Measurements from ENCODE around the gene FIS1.
A peak's percentile ranks its signal among the peaks of the same experiment; 100 is the strongest.

The FIS1 gene

DNA sequence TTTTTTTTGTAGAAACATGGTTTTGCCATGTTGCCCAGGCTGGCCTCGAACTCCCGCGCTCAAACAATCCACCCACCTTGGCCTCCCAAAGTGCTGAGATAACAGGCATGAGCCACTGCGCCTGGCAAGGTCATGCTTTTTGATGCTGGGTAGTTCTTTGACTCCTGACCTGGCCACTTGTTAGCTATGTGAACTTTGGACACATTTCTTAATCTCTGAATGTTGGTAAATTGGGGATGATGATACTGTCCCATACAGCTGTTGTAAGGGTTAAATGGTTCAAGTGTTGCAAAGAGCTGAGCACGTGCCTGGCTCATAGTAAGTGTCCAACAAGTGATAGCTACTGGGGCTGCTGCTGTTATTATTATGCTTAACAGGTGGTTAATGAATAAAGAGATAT lies 24.6 kb downstream of the FIS1 start:
- DNase-seq (ENCODE audit: insufficient read length, low spot score), result no peak
- no peak for FAIRE-seq
- no peak for TF ChIP-seq TAF1 (IDR thresholded peaks at IDR 0.05; ENCODE audit: low read depth, low read length)
- no peak for TF ChIP-seq POLR2AphosphoS5 (IDR thresholded peaks at IDR 0.05; ENCODE audit: low read depth, low read length)
- no peak for TF ChIP-seq POLR2A (IDR thresholded peaks at IDR 0.05; ENCODE audit: low read depth, low read length)
- TF ChIP-seq PAX5 (IDR thresholded peaks at IDR 0.05; ENCODE audit: insufficient read depth, low read length, severe bottlenecking), result no peak
- TF ChIP-seq POU2F2 (IDR thresholded peaks at IDR 0.05; ENCODE audit: low read depth, low read length), result no peak
- no peak for TF ChIP-seq SPI1 (IDR thresholded peaks at IDR 0.05; ENCODE audit: low read depth, low read length)

GRCh38 chr7:101218236-101219125 lies 26.4 kb downstream of the FIS1 start:
- DNase-seq (ENCODE audit: insufficient read length, low spot score), result no peak
- peak; percentile 16 for FAIRE-seq
- TF ChIP-seq POLR2A (IDR thresholded peaks at IDR 0.05; ENCODE audit: low read depth, low read length) (no peak), POLR2AphosphoS5 (IDR thresholded peaks at IDR 0.05; ENCODE audit: low read depth, low read length) (no peak), PAX5 (IDR thresholded peaks at IDR 0.05; ENCODE audit: insufficient read depth, low read length, severe bottlenecking) (no peak), POU2F2 (IDR thresholded peaks at IDR 0.05; ENCODE audit: low read depth, low read length) (no peak), SPI1 (IDR thresholded peaks at IDR 0.05; ENCODE audit: low read depth, low read length) (no peak), TAF1 (IDR thresholded peaks at IDR 0.05; ENCODE audit: low read depth, low read length) (no peak)

DNA sequence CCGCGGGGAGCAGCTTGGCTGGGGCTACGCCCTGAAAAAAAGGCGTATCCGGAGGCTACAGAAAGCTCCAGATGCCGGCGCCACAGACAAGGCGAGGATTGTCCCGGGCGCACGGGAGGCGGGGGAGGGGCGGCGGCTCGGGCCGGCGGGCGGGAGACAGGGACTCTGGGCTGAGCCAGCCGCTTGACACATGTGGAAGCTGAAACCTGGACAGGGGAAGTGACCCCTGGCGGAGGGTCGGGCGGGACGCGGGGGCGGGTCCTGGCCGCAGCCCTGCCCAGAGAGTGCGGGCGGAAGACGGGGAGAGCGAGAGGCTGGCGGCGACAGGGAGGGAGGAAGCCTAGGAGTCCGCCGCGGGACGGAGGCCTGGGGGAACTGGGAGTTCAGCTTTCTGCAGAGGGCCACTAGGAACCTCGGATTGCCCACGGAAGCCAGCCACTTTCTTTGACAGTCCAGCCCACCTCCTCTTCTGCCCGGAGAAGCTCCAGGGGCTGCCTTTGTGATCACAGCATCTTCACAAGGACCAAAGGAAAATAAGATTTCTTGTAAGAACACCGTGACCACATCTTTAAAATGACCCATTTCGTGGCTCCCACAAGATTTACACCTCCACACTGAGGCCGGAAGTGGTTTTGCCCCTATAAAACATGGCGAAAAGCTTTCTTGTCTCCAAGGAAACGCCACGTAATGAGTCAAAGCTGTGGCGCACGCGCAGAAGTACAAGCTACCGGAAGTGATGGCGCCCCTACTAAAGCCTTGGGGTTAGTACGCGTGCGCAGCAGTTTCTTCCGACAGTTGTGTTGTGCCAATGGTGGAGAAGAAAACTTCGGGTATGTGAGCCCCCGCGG lies 27.3 kb downstream of the FIS1 start, which contains the start of the genes PLOD3 and ZNHIT1:
Gene PLOD3, minus strand, starts transcription at position 194 of the 848 bp plus-strand sequence. CDS start 307 bp downstream, outside the sequence.
Gene ZNHIT1, plus strand, starts transcription at position 778 of the 848 bp plus-strand sequence. Its CDS starts 31 bp downstream, at position 809.
- DNase-seq (ENCODE audit: insufficient read length, low spot score) (peak; percentile 97), FAIRE-seq (peak; percentile 99)
- peak; percentile 52 for TF ChIP-seq SPI1 (IDR thresholded peaks at IDR 0.05; ENCODE audit: low read depth, low read length)
- no peak for TF ChIP-seq POLR2AphosphoS5 (IDR thresholded peaks at IDR 0.05; ENCODE audit: low read depth, low read length)
- TF ChIP-seq PAX5 (IDR thresholded peaks at IDR 0.05; ENCODE audit: insufficient read depth, low read length, severe bottlenecking), result no peak
- TF ChIP-seq POU2F2 (IDR thresholded peaks at IDR 0.05; ENCODE audit: low read depth, low read length), result no peak
- TF ChIP-seq TAF1 (IDR thresholded peaks at IDR 0.05; ENCODE audit: low read depth, low read length), result no peak
- peak; percentile 39; the same call in 1 of the 2 replicates for TF ChIP-seq POLR2A (IDR thresholded peaks at IDR 0.05; ENCODE audit: low read depth, low read length)

DNA sequence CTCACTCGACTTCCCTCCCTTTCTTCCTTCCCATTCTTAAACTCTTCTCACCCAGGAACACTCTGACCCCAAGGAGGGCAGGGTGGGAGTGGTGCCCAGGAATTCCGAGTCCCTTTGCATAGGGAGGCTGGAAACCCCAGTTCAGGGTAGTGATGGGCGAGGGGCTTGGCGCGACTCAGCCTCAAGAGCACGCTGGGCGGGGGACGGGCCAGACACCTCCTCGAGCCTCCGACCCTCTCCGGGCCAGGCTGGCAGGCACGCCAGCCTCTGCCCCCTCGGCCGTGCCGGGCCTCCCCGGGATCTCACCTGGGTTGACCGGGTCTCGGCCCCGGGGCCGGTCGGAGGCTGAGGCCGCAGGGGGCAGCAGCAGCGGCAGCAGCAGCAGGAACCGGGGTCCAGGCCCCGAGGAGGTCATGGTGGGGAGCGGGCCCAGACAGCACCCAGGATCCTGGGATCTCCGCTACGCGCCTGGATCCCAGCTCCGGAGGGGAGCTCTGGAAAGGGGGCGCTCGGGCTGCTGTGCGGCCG lies 28.0 kb downstream of the FIS1 start:
- no peak for DNase-seq (ENCODE audit: insufficient read length, low spot score)
- peak; percentile 58 for FAIRE-seq
- no peak for TF ChIP-seq POU2F2 (IDR thresholded peaks at IDR 0.05; ENCODE audit: low read depth, low read length)

GRCh38 chr7:101216001-101216859 lies 28.7 kb downstream of the FIS1 start:
- FAIRE-seq (no peak), DNase-seq (ENCODE audit: insufficient read length, low spot score) (no peak)
- TF ChIP-seq TAF1 (IDR thresholded peaks at IDR 0.05; ENCODE audit: low read depth, low read length) (no peak), POU2F2 (IDR thresholded peaks at IDR 0.05; ENCODE audit: low read depth, low read length) (no peak), PAX5 (IDR thresholded peaks at IDR 0.05; ENCODE audit: insufficient read depth, low read length, severe bottlenecking) (no peak), POLR2A (IDR thresholded peaks at IDR 0.05; ENCODE audit: low read depth, low read length) (no peak), SPI1 (IDR thresholded peaks at IDR 0.05; ENCODE audit: low read depth, low read length) (no peak), POLR2AphosphoS5 (IDR thresholded peaks at IDR 0.05; ENCODE audit: low read depth, low read length) (no peak)

DNA sequence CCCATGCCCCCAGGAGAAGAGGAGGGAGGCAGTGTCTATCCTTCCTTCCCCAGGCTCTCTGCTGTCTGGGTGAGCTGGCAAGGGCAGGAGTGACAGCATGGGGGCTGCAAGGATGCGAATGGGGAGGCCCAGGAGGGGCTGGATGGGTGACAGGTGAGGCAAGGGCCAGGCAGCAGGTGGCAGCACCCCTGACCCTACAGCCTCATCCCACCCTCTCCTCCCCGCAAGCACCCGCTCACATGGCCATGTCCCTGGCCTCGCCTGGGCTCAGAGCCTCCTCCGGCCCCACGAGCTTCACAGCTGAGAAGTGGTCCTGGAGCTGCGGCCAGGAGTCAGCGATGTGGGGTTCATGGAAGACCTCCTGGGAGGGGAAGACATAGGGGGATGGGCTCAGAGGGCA lies 32.9 kb downstream of the FIS1 start:
- FAIRE-seq (no peak), DNase-seq (ENCODE audit: insufficient read length, low spot score) (no peak)
- TF ChIP-seq PAX5 (IDR thresholded peaks at IDR 0.05; ENCODE audit: insufficient read depth, low read length, severe bottlenecking), result no peak
- no peak for TF ChIP-seq POLR2A (IDR thresholded peaks at IDR 0.05; ENCODE audit: low read depth, low read length)
- no peak for TF ChIP-seq POLR2AphosphoS5 (IDR thresholded peaks at IDR 0.05; ENCODE audit: low read depth, low read length)
- no peak for TF ChIP-seq SPI1 (IDR thresholded peaks at IDR 0.05; ENCODE audit: low read depth, low read length)
- TF ChIP-seq TAF1 (IDR thresholded peaks at IDR 0.05; ENCODE audit: low read depth, low read length), result no peak
- TF ChIP-seq POU2F2 (IDR thresholded peaks at IDR 0.05; ENCODE audit: low read depth, low read length), result no peak

DNA sequence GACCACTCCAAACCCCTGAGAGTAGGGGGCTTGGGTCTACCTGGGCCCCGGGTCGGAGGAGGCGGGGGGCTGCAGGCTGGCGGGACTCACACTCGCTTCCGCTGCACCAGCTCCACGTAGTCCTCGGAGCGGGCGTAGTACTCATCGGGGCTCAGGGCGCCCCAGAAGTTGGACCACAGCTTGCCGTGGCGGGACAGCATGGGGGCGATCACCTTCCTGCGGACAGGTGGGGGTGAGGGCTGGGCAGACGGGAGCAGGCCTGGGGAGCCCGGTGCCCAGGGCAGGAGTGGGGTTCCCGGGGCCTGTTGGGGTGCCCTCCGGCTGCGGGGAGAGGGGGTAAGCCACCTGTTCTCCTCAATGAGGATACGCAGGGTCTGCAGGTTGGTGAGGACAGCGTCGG lies 33.4 kb downstream of the FIS1 start:
- no peak for TF ChIP-seq POLR2A (IDR thresholded peaks at IDR 0.05; ENCODE audit: low read depth, low read length)
- no peak for TF ChIP-seq POLR2AphosphoS5 (IDR thresholded peaks at IDR 0.05; ENCODE audit: low read depth, low read length)
- TF ChIP-seq SPI1 (IDR thresholded peaks at IDR 0.05; ENCODE audit: low read depth, low read length), result no peak
- no peak for TF ChIP-seq TAF1 (IDR thresholded peaks at IDR 0.05; ENCODE audit: low read depth, low read length)
- no peak for TF ChIP-seq POU2F2 (IDR thresholded peaks at IDR 0.05; ENCODE audit: low read depth, low read length)
- no peak for TF ChIP-seq PAX5 (IDR thresholded peaks at IDR 0.05; ENCODE audit: insufficient read depth, low read length, severe bottlenecking)
- no peak for DNase-seq (ENCODE audit: insufficient read length, low spot score)
- no peak for FAIRE-seq

DNA sequence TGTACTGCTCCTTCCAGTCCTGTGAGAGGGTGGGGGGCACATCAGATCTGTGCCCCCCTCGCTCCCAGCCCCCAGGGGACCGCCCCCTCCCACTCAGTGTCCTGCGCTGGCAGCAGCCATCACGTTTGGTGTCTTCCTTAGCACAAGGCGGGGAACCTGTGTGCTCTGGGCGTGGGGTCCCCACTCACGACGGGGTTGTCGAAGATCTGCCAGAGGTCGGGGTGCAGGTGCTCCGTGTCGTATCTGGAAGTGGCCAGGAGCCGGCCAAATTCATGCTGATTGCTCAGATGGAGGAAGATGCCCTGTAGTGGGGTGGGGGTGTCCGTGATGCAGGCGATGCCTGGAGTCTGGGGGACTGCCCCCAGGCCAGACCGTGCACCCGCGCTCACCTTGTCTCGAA lies 34.7 kb downstream of the FIS1 start:
- no peak for TF ChIP-seq POLR2AphosphoS5 (IDR thresholded peaks at IDR 0.05; ENCODE audit: low read depth, low read length)
- TF ChIP-seq PAX5 (IDR thresholded peaks at IDR 0.05; ENCODE audit: insufficient read depth, low read length, severe bottlenecking), result no peak
- TF ChIP-seq SPI1 (IDR thresholded peaks at IDR 0.05; ENCODE audit: low read depth, low read length), result no peak
- DNase-seq (ENCODE audit: insufficient read length, low spot score) (no peak), FAIRE-seq (no peak)

Measured in GM12891 (cell line).